Peyer's patch (tissue), 4 donors: ENCODE results near the gene ZBTB38.

Experiments used
- POLR2A ChIP-seq, 2 donors: fragments of 450-650 bp; IDR thresholded peaks; one replicate each; pipeline ENCODE4 v1.5.1; 2017; ENCODE audit warnings: antibody characterized with exemption in 2 of 2, mild to moderate bottlenecking in 2 of 2, moderate library complexity in 2 of 2
- TF ChIP-seq, protein P1 (sequence below), 6 experiments: fragments of 450-650 bp in 4 of 6; fragments of 200-600 bp in 2 of 6; sonication (generic) in 1 of 6; IDR thresholded peaks; one replicate each; pipeline ENCODE4 v1.5.1; 2017 to 2019; ENCODE audit warnings: antibody characterized with exemption in 6 of 6, mild to moderate bottlenecking in 3 of 6, moderate library complexity in 1 of 6

DNA sequence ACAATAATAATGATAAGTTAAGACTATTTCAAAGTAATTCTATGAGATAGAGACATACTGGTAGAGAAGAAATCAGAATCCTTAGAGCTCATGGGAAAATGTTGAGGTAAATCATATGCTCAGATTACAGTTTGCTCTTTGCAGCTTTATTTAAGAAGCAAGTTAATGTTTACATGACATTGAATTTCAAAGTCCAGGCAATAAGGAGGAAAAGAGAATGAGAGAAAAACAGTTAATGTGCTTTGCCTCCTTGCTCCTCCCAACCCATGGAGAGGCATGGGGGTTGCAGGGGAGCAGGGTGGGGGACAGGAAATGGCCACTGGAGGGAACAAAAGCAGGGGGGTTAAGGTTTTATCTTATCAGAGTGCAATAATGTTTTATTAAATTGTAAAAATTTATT lies 42.2 kb upstream of the ZBTB38 start:
- TF ChIP-seq, protein P1, sequence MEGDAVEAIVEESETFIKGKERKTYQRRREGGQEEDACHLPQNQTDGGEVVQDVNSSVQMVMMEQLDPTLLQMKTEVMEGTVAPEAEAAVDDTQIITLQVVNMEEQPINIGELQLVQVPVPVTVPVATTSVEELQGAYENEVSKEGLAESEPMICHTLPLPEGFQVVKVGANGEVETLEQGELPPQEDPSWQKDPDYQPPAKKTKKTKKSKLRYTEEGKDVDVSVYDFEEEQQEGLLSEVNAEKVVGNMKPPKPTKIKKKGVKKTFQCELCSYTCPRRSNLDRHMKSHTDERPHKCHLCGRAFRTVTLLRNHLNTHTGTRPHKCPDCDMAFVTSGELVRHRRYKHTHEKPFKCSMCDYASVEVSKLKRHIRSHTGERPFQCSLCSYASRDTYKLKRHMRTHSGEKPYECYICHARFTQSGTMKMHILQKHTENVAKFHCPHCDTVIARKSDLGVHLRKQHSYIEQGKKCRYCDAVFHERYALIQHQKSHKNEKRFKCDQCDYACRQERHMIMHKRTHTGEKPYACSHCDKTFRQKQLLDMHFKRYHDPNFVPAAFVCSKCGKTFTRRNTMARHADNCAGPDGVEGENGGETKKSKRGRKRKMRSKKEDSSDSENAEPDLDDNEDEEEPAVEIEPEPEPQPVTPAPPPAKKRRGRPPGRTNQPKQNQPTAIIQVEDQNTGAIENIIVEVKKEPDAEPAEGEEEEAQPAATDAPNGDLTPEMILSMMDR (IDR thresholded peaks at IDR 0.05), result peak in 2 of 6 experiments; percentile 13 to 14
- TF ChIP-seq POLR2A (IDR thresholded peaks at IDR 0.05), result peak; percentile 45 to 74
